GM23248 (cell line): ENCODE results near the gene GJB6. TPM values are rescaled to one million over a fixed set of nuclear protein-coding genes. Genes with fewer than 3 reads are reported as not detected.

Source experiments
- DNase-seq: peaks from one replicate; pipeline ENCODE4 v3.0.0-alpha.2; 2015
- H2AFZ ChIP-seq: fragments of 200-600 bp; sonication (generic); 2 replicates; pipeline ENCODE4 v1.6.1; 2016; ENCODE audit warnings: antibody characterized with exemption
- H3F3A ChIP-seq: fragments of 200-600 bp; sonication (generic); 2 replicates; pipeline ENCODE4 v1.6.1; 2016; ENCODE audit warnings: mild to moderate bottlenecking, antibody characterized with exemption, mixed run types; ENCODE audit not compliant: insufficient read depth
- H3K27ac ChIP-seq: fragments of 200-600 bp; sonication (generic); 2 replicates; pipeline ENCODE4 v1.5.1; 2016; ENCODE audit warnings: mild to moderate bottlenecking
- H3K27me3 ChIP-seq: fragments of 200-600 bp; sonication (generic); replicated peaks from 2 replicates; pipeline ENCODE4 v1.6.1; 2016; ENCODE audit warnings: mild to moderate bottlenecking; ENCODE audit not compliant: insufficient read depth
- H3K36me3 ChIP-seq: fragments of 200-600 bp; sonication (generic); 2 replicates; pipeline ENCODE4 v1.6.1; 2016; ENCODE audit warnings: low read depth, mild to moderate bottlenecking
- H3K4me1 ChIP-seq: fragments of 200-600 bp; sonication (generic); 2 replicates; pipeline ENCODE4 v1.6.1; 2016; ENCODE audit warnings: mild to moderate bottlenecking; ENCODE audit not compliant: insufficient read depth
- H3K4me2 ChIP-seq: fragments of 200-600 bp; sonication (generic); one replicate; pipeline ENCODE4 v1.6.1; 2016; ENCODE audit warnings: mild to moderate bottlenecking; ENCODE audit not compliant: unreplicated experiment
- H3K4me3 ChIP-seq: fragments of 200-600 bp; sonication (generic); 2 replicates; pipeline ENCODE4 v1.5.1; 2016; ENCODE audit warnings: mild to moderate bottlenecking
- H3K79me2 ChIP-seq: fragments of 200-600 bp; sonication (generic); 2 replicates; pipeline ENCODE4 v1.6.1; 2016; ENCODE audit warnings: mild to moderate bottlenecking; ENCODE audit not compliant: insufficient read depth
- H3K9ac ChIP-seq: fragments of 200-600 bp; sonication (generic); 2 replicates; pipeline ENCODE4 v1.6.1; 2016; ENCODE audit warnings: mild to moderate bottlenecking
- H3K9me2 ChIP-seq: fragments of 200-600 bp; sonication (generic); 2 replicates; pipeline ENCODE4 v1.6.1; 2016; ENCODE audit warnings: mixed run types, mild to moderate bottlenecking, moderate library complexity; ENCODE audit not compliant: insufficient read depth
- H3K9me3 ChIP-seq: fragments of 200-600 bp; sonication (generic); one replicate; pipeline ENCODE4 v1.6.1; 2017; ENCODE audit warnings: low read depth
- H4K20me1 ChIP-seq: fragments of 200-600 bp; sonication (generic); 2 replicates; pipeline ENCODE4 v1.6.0; 2016; ENCODE audit not compliant: insufficient read depth
- EZH2 ChIP-seq: fragments of 200-600 bp; sonication (generic); IDR thresholded peaks from 2 replicates; pipeline ENCODE4 v1.6.1; 2018; ENCODE audit warnings: antibody characterized with exemption, mild to moderate bottlenecking; ENCODE audit not compliant: insufficient read depth, poor library complexity, severe bottlenecking
- EZH2phosphoT487 ChIP-seq: fragments of 200-600 bp; sonication (generic); IDR thresholded peaks from 2 replicates; pipeline ENCODE4 v1.6.1; 2018; ENCODE audit warnings: antibody characterized with exemption, moderate library complexity, mild to moderate bottlenecking, low read depth; ENCODE audit not compliant: insufficient read depth
- WGBS, 2 experiments: methylation state at CpG; one replicate each; pipeline ENCODE4 v1.1.6; 2015 to 2017; ENCODE audit warnings: low lambda C conversion rate in 2 of 2, low coverage in 1 of 2; ENCODE audit errors: missing lambda C conversion rate in 2 of 2; 5-methylcytosine and 5-hydroxymethylcytosine counted together
- in situ Hi-C: fragments of 300-500 bp; cut with MboI; formaldehyde crosslinking; loops from 2 replicates; pipeline ENCODE4 v1.15.0; 2020
- polyA plus RNA-seq: library from polyadenylated mRNA; unstranded; fragments of >200 nt; fragmentation: Nextera tagmentation; extraction: Ambion mirVana; gene quantifications from 2 replicates; pipeline ENCODE4 v1.2.1, GENCODE V29; 2016
- total RNA-seq: library from RNA; depleted of rRNA; stranded (reverse); fragments of >200 nt; shearing (Covaris generic); gene quantifications from 2 replicates; pipeline ENCODE4 v1.2.3, GENCODE V29; 2014

GJB6 gene
- total and polyA plus RNA-seq, 2 experiments from 2014 or later, result not detected

GRCh38 chr13:20230913-20231838 lies 943 bp downstream of the GJB6 start:
- H3K4me1 ChIP-seq, result no peaks in the 10 kb centered on the region
- no peaks in the 10 kb centered on the region for H3K79me2 ChIP-seq
- no peaks in the 10 kb centered on the region for H3F3A ChIP-seq
- H3K36me3 ChIP-seq, result no peaks in the 10 kb centered on the region
- TF ChIP-seq EZH2 (peak; percentile 93), EZH2phosphoT487 (peak; percentile 69; the same call in 1 of the 2 replicates)
- H3K9me2 ChIP-seq, result no peaks in the 10 kb centered on the region
- no peak overlapping the region for H2AFZ ChIP-seq
- WGBS, 2 experiments, result 20 to 25% methylated on average over 30 of the region's 30 CpGs
- no peak overlapping the region for H3K4me3 ChIP-seq
- no peak overlapping the region for H3K9ac ChIP-seq
- no peak overlapping the region for H3K27ac ChIP-seq
- H3K9me3 ChIP-seq, result no peaks in the 10 kb centered on the region
- in situ Hi-C loops, result no loop called here
- no peak for DNase-seq
- H4K20me1 ChIP-seq, result no peaks in the 10 kb centered on the region
- no peak overlapping the region for H3K4me2 ChIP-seq
- peaks cover 67% of the 10 kb centered on the region for H3K27me3 ChIP-seq

GRCh38 chr13:20227730-20228129 lies 4.4 kb downstream of the GJB6 start:
- Histone ChIP-seq H3K36me3 (no peaks in the 10 kb centered on the region), H3K27ac (no peak overlapping the region), H3K27me3 (peaks cover 74% of the 10 kb centered on the region), H3K79me2 (no peaks in the 10 kb centered on the region), H3K9me2 (no peaks in the 10 kb centered on the region), H3K4me1 (no peaks in the 10 kb centered on the region), H3K9ac (no peak overlapping the region), H4K20me1 (no peaks in the 10 kb centered on the region), H3K9me3 (no peaks in the 10 kb centered on the region), H3K4me2 (no peak overlapping the region), H2AFZ (no peak overlapping the region), H3F3A (no peaks in the 10 kb centered on the region), H3K4me3 (no peak overlapping the region)
- TF ChIP-seq EZH2 (no peak), EZH2phosphoT487 (no peak)
- DNase-seq, result no peak
- in situ Hi-C loops, result no loop called here
- WGBS, 2 experiments, result 52 to 57% methylated on average over 6 of the region's 6 CpGs

DNA sequence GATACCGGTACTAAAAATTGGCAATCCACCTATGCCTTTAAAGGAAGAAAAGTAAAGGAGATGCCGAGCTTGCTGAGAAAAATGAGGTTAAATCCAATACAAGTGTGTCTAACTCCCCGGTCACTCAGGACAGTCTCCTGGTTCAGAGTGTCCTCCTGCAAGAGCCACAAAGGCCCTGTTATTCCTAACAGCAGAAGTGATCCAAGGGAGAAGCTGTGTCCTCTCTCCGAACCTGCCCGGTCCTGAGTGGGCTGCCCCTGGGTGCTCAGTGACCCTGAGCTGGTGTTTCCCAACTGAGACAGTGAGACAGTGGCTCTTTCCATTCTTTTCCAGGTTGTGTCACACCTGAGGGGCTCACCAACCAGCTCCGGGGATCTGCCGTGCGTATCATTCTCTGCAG lies 4.8 kb downstream of the GJB6 start:
- 75 to 83% methylated on average over 8 of the region's 8 CpGs for WGBS, 2 experiments
- Histone ChIP-seq H3K4me3 (no peak overlapping the region), H3K4me1 (no peaks in the 10 kb centered on the region), H3K9me2 (no peaks in the 10 kb centered on the region), H3F3A (no peaks in the 10 kb centered on the region), H3K27me3 (peaks cover 72% of the 10 kb centered on the region), H4K20me1 (no peaks in the 10 kb centered on the region), H2AFZ (no peak overlapping the region), H3K79me2 (no peaks in the 10 kb centered on the region), H3K9me3 (no peaks in the 10 kb centered on the region), H3K9ac (no peak overlapping the region), H3K36me3 (no peaks in the 10 kb centered on the region), H3K27ac (no peak overlapping the region), H3K4me2 (no peak overlapping the region)
- TF ChIP-seq EZH2 (no peak), EZH2phosphoT487 (no peak)
- no peak for DNase-seq
- in situ Hi-C loops, result no loop called here

DNA sequence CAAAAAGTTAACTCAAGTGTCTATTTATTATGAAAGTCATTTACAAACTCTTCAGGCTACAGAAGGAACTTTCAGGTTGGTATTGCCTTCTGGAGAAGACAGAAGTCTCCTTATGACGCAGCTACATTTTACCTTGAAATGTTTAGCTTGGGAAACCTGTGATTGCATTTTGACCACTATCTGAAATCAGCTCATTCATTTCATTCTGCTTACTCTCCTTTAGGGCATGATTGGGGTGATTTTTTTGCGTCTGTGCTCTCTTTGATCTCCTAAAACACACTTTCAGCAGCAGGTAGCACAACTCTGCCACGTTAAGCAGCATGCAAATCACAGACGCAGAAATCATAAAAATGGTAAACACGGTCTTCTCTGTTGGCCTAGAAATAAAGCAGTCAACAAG lies 9.6 kb downstream of the GJB6 start:
- Histone ChIP-seq H3K4me3 (no peak overlapping the region), H3K4me1 (no peaks in the 10 kb centered on the region), H3K36me3 (no peaks in the 10 kb centered on the region), H3K79me2 (no peaks in the 10 kb centered on the region), H3K9me3 (no peaks in the 10 kb centered on the region), H3K27ac (no peak overlapping the region), H3F3A (no peaks in the 10 kb centered on the region), H3K9ac (no peak overlapping the region), H4K20me1 (no peaks in the 10 kb centered on the region), H3K4me2 (no peak overlapping the region), H3K9me2 (no peaks in the 10 kb centered on the region), H2AFZ (no peak overlapping the region), H3K27me3 (peaks cover 70% of the 10 kb centered on the region)
- in situ Hi-C loops, result no loop called here
- DNase-seq, result no peak
- TF ChIP-seq EZH2 (no peak), EZH2phosphoT487 (no peak)
- WGBS, 2 experiments, result 32% methylated on average over 5 of the region's 5 CpGs
